Endothelial cell of hepatic sinusoid (primary cell): Measurements from ENCODE around the gene CRYBB3.
"Not testable (repeated sequence)": the region's sequence is repeated elsewhere in the genome, so short reads cannot be mapped to it uniquely, and the experiment has no call there.

Experiments used
- in situ Hi-C: cut with HindIII; loops from 2 replicates; pipeline ENCODE4 v1.10.0; 2017; ENCODE audit warnings: low sequenced_read_pairs

CRYBB3 gene

GRCh38 chr22:25236417-25236816 is 36.8 kb downstream of the CRYBB3 start:
- in situ Hi-C loops, result no loop called here

GRCh38 chr22:25237503-25237902 is 37.8 kb downstream of the CRYBB3 start:
- in situ Hi-C loops, result no loop called here

GRCh38 chr22:25238058-25238457 is 38.4 kb downstream of the CRYBB3 start:
- in situ Hi-C loops, result not testable (repeated sequence)

- in situ Hi-C loops, result not testable (repeated sequence)
These were observed 55.5 kb downstream of the CRYBB3 start for GRCh38 chr22:25255169-25255568.
